GM19043 (cell line): Measurements from ENCODE around the gene MANBA.
A peak's percentile ranks its signal among the peaks of the same experiment; 100 is the strongest.
"Not testable (repeated sequence)": the region's sequence is repeated elsewhere in the genome, so short reads cannot be mapped to it uniquely, and the experiment has no call there.

Experiments
- ATAC-seq: cut with Tn5 transposase; IDR thresholded peaks from one replicate; pipeline ENCODE4 v1.9.1; 2021; ENCODE audit warnings: low read depth; ENCODE audit not compliant: unreplicated experiment

Gene MANBA

GRCh38 chr4:102625232-102625930, 135.4 kb downstream of the MANBA start:
- peak; percentile 96 for ATAC-seq

DNA sequence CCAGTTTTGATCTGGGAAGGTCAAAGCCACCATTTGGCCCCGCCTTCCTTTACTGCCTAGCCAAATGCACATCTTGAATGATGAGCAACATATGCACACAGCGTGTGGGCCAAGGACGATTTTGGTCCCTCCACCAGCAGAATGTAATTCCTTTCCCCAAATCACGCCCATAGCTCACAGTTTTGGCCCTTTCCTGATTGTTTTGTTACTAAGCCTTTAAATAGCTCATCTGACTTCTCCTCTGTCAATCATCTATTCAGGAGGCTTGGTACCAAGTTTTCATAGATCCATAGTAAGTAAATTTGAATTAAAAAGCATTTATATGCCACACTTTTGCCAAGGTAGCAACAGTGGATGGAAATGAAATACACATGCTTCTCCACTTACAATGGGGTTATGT, 136.3 kb downstream of the MANBA start:
- ATAC-seq = no peak

GRCh38 chr4:102623622-102624021, 137.1 kb downstream of the MANBA start:
- ATAC-seq = no peak

DNA sequence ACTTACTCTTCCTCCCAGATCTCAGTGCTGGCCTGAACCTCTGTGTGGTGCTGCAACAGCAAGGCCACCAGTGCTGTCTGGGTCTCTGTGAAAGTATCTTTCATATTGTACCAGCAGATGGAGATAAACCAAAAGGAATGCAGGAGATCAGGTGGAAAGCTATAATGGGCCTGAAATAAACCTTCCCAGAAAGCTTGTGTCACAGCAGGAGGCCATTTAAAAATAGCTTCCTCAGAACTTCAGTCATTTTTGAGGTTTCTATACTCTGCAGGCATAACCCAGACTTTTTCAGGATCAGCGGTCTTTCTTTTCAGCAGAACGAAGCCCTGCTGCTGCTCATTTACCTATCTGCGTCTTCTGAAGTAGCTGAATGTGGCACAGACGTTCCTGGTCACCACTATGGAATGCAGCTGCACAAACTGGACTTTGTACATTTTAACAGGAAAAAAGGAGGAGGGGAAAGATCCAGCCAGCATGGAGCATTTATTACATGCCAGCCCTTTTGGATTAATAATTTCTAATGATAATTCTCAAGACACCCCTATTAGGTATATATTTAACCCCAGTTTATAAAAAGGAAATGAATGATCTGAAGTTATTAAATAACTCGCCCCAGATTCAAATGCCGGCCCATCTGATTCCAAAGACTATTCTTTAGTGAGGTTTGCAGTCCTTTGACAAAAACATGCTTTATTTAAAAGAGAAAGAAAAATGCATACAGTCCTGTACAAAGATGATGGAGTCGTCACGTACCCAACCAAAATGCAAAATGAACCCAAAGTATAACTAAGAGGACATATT, 139.9 kb downstream of the MANBA start:
- peak; percentile 43 for ATAC-seq

DNA sequence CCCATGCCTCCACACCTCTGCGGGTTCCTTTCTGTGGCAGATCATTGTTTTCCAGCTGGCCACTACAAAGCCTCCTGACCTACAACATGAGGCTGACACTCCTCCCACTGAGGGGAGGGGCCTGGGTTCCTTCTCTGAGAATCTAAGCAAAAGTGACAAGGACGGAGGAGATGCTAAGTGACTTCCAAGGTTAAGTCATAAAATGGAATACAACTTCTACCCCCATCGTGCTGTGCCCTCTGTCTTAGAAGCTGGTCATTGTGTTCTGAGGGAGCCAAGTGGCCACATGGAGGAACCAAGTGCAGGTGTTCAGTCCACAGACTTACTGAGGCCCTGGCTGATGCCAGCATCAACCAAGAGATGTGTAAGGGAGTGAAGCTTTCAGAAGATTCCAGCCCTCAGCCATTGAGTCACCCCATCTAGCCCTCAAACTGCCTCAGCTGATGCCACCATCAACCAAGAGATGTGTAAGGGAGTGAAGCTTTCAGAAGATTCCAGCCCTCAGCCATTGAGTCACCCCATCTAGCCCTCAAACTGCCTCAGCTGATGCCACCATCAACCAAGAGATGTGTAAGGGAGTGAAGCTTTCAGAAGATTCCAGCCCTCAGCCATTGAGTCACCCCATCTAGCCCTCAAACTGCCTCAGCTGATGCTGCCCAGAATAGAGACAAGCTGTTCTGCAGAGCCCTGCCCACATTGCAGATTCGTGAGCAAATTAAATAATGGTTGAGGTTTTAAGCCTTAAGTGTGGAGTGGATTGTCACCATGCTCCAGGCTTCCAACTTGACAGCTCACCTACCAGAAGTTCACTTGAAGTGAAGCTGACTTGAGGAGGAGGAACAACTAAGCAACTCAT, 140.8 kb downstream of the MANBA start:
- ATAC-seq = not testable (repeated sequence)

DNA sequence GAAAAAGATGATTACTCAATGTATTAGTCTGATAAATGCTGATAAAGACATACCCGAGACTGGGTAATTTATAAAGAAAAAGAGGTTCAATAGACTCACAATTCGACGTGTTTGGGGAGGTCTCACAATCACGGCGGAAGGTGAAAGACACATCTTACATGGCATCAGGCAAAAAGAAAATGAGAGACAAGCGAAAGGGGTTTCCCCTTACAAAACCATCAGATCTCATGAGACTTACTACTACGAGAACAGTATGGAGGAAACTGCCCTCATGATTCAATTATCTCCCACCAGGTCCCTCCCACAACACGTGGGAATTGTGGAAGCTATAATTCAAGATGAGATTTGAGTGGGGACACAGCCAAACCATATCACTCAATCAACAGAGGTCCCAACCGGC, 141.7 kb downstream of the MANBA start:
- ATAC-seq = not testable (repeated sequence)

- ATAC-seq = no peak
Observed at GRCh38 chr4:102616636-102617035, 144.1 kb downstream of the MANBA start.

DNA sequence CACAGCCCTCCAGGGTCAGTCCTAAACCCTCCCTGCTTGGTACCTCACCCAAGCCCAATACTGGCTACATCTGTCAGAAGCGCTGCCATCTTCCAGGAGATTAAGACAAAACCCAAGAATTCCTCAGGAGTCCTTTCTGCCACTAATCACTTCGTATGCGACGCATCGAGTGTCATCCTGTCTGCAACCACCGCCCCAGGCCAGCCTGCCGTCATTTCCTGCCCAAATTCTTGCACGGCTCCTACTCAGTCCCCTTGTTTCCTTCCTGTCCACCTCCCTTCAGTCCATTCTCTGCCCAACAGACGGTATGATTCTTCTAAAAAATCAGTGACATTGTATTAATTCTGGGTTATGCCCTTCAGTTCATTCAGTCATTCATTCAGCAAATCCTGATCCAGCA, 146.0 kb downstream of the MANBA start:
- no peak for ATAC-seq

GRCh38 chr4:102612824-102613366, 147.9 kb downstream of the MANBA start:
- ATAC-seq = no peak

- ATAC-seq = no peak
Observed at GRCh38 chr4:102612210-102612609, 148.6 kb downstream of the MANBA start.

DNA sequence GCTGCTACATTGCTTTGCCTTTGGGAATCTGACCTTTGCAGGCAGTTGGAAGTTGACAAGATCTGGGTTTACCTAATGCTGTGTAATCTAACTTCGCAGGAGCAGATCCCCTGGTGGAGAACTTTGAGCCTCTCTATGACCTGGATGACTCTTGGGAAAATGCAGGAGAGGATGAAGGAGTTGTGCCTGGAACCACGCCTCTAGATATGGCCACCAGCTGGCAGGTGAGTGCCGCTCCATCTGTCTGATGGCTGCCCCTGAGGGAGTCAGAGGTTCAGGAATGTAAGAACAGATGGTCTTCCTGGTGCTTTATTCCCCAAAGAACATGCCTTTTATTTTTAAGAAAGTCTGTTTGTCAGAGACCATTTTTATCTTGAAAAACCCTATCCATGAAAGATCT, 150.3 kb downstream of the MANBA start:
- no peak for ATAC-seq

GRCh38 chr4:102610007-102610406, 150.8 kb downstream of the MANBA start:
- ATAC-seq = no peak

DNA sequence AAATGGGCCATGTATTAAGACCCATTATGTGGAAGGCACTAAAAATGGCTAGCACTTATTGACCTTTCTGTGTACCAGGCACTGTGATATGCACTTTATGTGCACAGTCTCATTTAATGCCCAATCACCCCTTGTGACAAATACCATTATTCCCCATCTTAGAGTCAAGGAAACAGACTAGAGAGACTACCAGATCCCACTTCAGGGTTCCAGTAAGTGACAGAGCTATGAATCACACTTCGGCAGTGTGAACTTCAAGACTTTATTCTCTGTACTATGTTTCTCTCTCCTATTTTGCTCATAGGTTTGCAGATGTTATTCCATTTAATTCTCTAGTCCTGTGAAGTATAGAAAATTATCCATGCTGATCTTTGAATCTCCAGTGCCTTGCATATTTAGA, 152.6 kb downstream of the MANBA start:
- no peak for ATAC-seq

GRCh38 chr4:102606846-102607450, 153.8 kb downstream of the MANBA start:
- no peak for ATAC-seq

- no peak for ATAC-seq
Observed at GRCh38 chr4:102606261-102606660, 154.5 kb downstream of the MANBA start.

GRCh38 chr4:102604222-102604940, 156.4 kb downstream of the MANBA start:
- no peak for ATAC-seq

GRCh38 chr4:102601586-102602227, 159.1 kb downstream of the MANBA start:
- ATAC-seq = no peak

DNA sequence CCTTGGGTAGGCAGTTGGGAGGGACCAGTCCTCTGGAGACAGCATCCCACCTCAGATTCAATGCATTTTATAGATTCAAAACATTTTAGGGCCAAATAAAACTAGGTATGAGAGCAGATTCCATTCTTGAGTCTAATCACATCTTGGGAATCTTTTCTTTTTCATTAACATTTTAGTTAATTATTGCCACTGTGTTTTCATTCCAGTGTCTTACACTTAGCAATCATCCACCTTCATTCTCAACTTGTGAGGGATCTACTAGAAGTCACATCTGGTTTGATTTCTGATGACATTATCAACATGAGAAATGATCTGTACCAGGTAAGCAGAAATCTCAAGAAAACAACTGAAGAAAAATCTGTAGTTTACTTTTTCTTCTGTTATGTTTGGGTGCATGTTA, 160.1 kb downstream of the MANBA start:
- no peak for ATAC-seq

DNA sequence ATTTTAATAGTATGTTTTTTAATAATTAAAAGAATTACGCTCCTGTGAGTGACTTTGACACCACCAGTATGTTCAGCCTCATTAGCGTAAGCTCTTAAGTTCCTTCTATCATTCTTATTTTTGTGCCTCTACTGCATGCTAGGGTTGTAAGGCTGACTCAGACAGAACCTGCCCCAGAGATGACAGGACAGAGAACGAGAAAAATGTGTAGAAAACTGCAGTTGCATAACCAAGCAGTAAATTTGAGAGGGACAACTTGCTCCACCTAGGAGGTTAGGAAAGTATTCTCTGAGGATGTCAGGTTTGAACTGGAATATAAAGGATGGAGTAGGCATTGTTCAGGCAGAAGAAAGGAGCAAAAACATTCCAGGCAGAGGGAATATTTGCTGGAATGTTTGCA, 160.9 kb downstream of the MANBA start:
- ATAC-seq = no peak
